A549 (cell line): ENCODE measurements around the gene CUL1. TPM values are rescaled to one million over a fixed set of nuclear protein-coding genes. Genes with fewer than 3 reads are reported as not detected.

Experiments
- ATAC-seq, 2 experiments: fragments of 200-7000 bp in 1 of 2; fragments of >200 bp in 1 of 2; cut with Nextera tagmentation in 1 of 2; cut with Tn5 transposase in 1 of 2; 3 replicates each; pipeline versions ENCODE4 v1.8.0 to v1.9.1; 2018 to 2020; ENCODE audit warnings: mild to moderate bottlenecking in 1 of 2, moderate library complexity in 1 of 2
- CTCF ChIA-PET: fragments of 300-600 bp; sonication (Branson Sonifier 250); formaldehyde crosslinking; extraction: SDS; loops from one replicate; lab custom pipeline; 2021; ENCODE audit warnings: antibody characterized with exemption, inconsistent platforms; lab: Yijun Ruan, JAX
- POLR2A ChIA-PET: fragments of 350-600 bp; formaldehyde crosslinking; extraction: SDS; loops from one replicate; lab custom pipeline; 2021; ENCODE audit warnings: antibody characterized with exemption, inconsistent platforms; lab: Yijun Ruan, JAX
- DNase-seq, 2 experiments: peaks; one replicate each; pipeline versions ENCODE4 v3.0.0 to v3.0.0-alpha.2; 2011 to 2016; ENCODE audit warnings: low read depth in 1 of 2, low spot score in 1 of 2
- FAIRE-seq: peaks from 2 replicates; lab custom pipeline; 2011; peaks lifted over from hg19 to GRCh38; lab: Jason Lieb, UNC
- H3K27ac ChIP-seq, 2 experiments: fragments of >200 bp; sonication (Bioruptor Twin); formaldehyde crosslinking; 3 replicates each; pipeline ENCODE4 v1.5.1; 2016 to 2017
- H3K4me1 ChIP-seq: fragments of >200 bp; sonication (Bioruptor Twin); formaldehyde crosslinking; 3 replicates; pipeline ENCODE4 v1.6.1; 2016
- H3K4me2 ChIP-seq: fragments of >200 bp; sonication (Bioruptor Twin); formaldehyde crosslinking; 3 replicates; pipeline ENCODE4 v1.6.1; 2016
- H3K4me3 ChIP-seq: fragments of >200 bp; sonication (Bioruptor Twin); formaldehyde crosslinking; 3 replicates; pipeline ENCODE4 v1.5.1; 2016
- H3K9me3 ChIP-seq: fragments of >200 bp; sonication (Bioruptor Twin); formaldehyde crosslinking; 3 replicates; pipeline ENCODE4 v1.6.1; 2016
- CBX8 ChIP-seq: fragments of 200-600 bp; sonication (generic); IDR thresholded peaks from 2 replicates; pipeline ENCODE4 v1.6.1; 2016
- CEBPB ChIP-seq, 2 experiments: fragments of >200 bp in 1 of 2; sonication (Bioruptor Twin) in 1 of 2; formaldehyde crosslinking in 1 of 2; IDR thresholded peaks; 2 replicates each; pipeline ENCODE4 v1.6.1; 2012 to 2016
- CTCF ChIP-seq: fragments of >200 bp; sonication (Bioruptor Twin); formaldehyde crosslinking; IDR thresholded peaks from 3 replicates; pipeline ENCODE4 v1.5.1; 2016
- E2F6 ChIP-seq: IDR thresholded peaks from 2 replicates; pipeline ENCODE4 v1.6.1; 2012; ENCODE audit warnings: low read depth, borderline replicate concordance
- FOSL2 ChIP-seq, 2 experiments: fragments of 450-650 bp in 1 of 2; fragments of >200 bp in 1 of 2; sonication (Bioruptor Twin) in 1 of 2; formaldehyde crosslinking; IDR thresholded peaks; 2 replicates each; pipeline versions ENCODE4 v1.5.0 to v1.6.1; 2016 to 2020; ENCODE audit warnings: mild to moderate bottlenecking in 1 of 2, moderate library complexity in 1 of 2
- GATA3 ChIP-seq: IDR thresholded peaks from 2 replicates; pipeline ENCODE4 v1.6.1; 2012; ENCODE audit warnings: borderline replicate concordance
- HDAC2 ChIP-seq: fragments of 200-600 bp; sonication (generic); IDR thresholded peaks from 2 replicates; pipeline ENCODE4 v1.6.1; 2016
- HMGXB4 ChIP-seq: fragments of 250-450 bp; sonication (Bioruptor Pico); IDR thresholded peaks from 2 replicates; pipeline ENCODE4 v1.5.0; 2021; ENCODE audit warnings: mild to moderate bottlenecking, moderate library complexity, borderline replicate concordance
- HOXA7 ChIP-seq: fragments of 250-450 bp; sonication (Bioruptor Pico); IDR thresholded peaks from 2 replicates; pipeline ENCODE4 v1.5.0; 2020; ENCODE audit warnings: mild to moderate bottlenecking, moderate library complexity
- HOXB5 ChIP-seq: fragments of 250-450 bp; sonication (Bioruptor Pico); IDR thresholded peaks from 2 replicates; pipeline ENCODE4 v1.5.0; 2020; ENCODE audit warnings: mild to moderate bottlenecking, moderate library complexity
- JUNB ChIP-seq: fragments of >200 bp; sonication (Bioruptor Twin); formaldehyde crosslinking; IDR thresholded peaks from 2 replicates; pipeline ENCODE4 v1.6.1; 2016
- MAX ChIP-seq: IDR thresholded peaks from 2 replicates; pipeline ENCODE4 v1.6.1; 2012
- MYC ChIP-seq: IDR thresholded peaks from 2 replicates; pipeline ENCODE4 v1.6.1; 2012; ENCODE audit warnings: mild to moderate bottlenecking, inconsistent platforms, low read length, improper control_type of control experiment, borderline replicate concordance
- NR3C1 ChIP-seq: fragments of >200 bp; sonication (Bioruptor Twin); formaldehyde crosslinking; IDR thresholded peaks from 3 replicates; pipeline ENCODE4 v1.6.1; 2017
- RARB ChIP-seq: fragments of 250-450 bp; sonication (Bioruptor Pico); IDR thresholded peaks from 2 replicates; pipeline ENCODE4 v1.8.0; 2021; ENCODE audit warnings: mild to moderate bottlenecking, moderate library complexity
- TFCP2L1 ChIP-seq: fragments of 250-450 bp; sonication (Bioruptor Pico); IDR thresholded peaks from 2 replicates; pipeline ENCODE4 v1.5.0; 2021; ENCODE audit warnings: mild to moderate bottlenecking
- TP53 ChIP-seq: fragments of 250-450 bp; sonication (Bioruptor Pico); IDR thresholded peaks from 2 replicates; pipeline ENCODE4 v1.5.0; 2021; ENCODE audit warnings: mild to moderate bottlenecking, moderate library complexity
- ZC3H11A ChIP-seq: fragments of 450-650 bp; IDR thresholded peaks from 2 replicates; pipeline ENCODE4 v1.6.1; 2014; ENCODE audit warnings: antibody characterized with exemption, mild to moderate bottlenecking
- ZFP36 ChIP-seq: fragments of 450-650 bp; IDR thresholded peaks from 2 replicates; pipeline ENCODE4 v1.6.1; 2014; ENCODE audit warnings: borderline replicate concordance; ENCODE audit not compliant: partially characterized antibody
- ZSCAN20 ChIP-seq: fragments of 250-450 bp; sonication (Bioruptor Pico); IDR thresholded peaks from 2 replicates; pipeline ENCODE4 v1.8.0; 2022; ENCODE audit warnings: mild to moderate bottlenecking, moderate library complexity
- WGBS: methylation state at CpG from one replicate; pipeline ENCODE4 v1.1.6; 2017; ENCODE audit errors: missing lambda C conversion rate; 5-methylcytosine and 5-hydroxymethylcytosine counted together
- polyA plus RNA-seq, 4 experiments: library from polyadenylated mRNA; depleted of rRNA in 3 of 4; stranded (reverse); fragments of >200 nt; fragmentation: RNase III in 1 of 4; extraction: RNeasy Plus Mini Kit Qiagen cat#74134 plus additional on column Dnase treatment in 1 of 4; gene quantifications; 2 replicates in 3 of 4; 3 replicates in 1 of 4; pipeline ENCODE4 v1.2.3, GENCODE V29; 2011 to 2017

The CUL1 gene
- polyA plus RNA-seq, 2 of the 4 experiments (the other 2 are of a cell fraction): 57.9 to 70.6 TPM

- FAIRE-seq (no peak), DNase-seq (no peak), ATAC-seq (no peak)
- peaks cover 54% of the 10 kb centered on the region for H3K4me1 ChIP-seq
- CTCF ChIA-PET: interaction anchor here (1.0 to 1.6 kb wide), 2 partner anchors 16 to 259 kb away, joined by 3 to 5 read pairs; no protein-coding TSS in a partner anchor
- POLR2A ChIA-PET: no interaction called here
- H3K4me2 ChIP-seq: no peak overlapping the region
- WGBS: 96% methylated on average over 3 of the region's 3 CpGs
- no peaks in the 10 kb centered on the region for H3K9me3 ChIP-seq
- no peak overlapping the region for H3K27ac ChIP-seq
- no peak overlapping the region for H3K4me3 ChIP-seq
- TF ChIP-seq HOXA7 (no peak), MAX (no peak), HDAC2 (no peak), ZC3H11A (no peak), TP53 (CRISPR knock-in tag) (no peak), CEBPB (IDR thresholded peaks at IDR 0.05) (no peak), ZFP36 (no peak), FOSL2 (IDR thresholded peaks at IDR 0.05) (no peak), FOSL2 (CRISPR knock-in tag; IDR thresholded peaks at IDR 0.05) (no peak), TFCP2L1 (CRISPR knock-in tag) (no peak), RARB (CRISPR knock-in tag) (no peak), CTCF (no peak), MYC (no peak), HOXB5 (CRISPR knock-in tag) (no peak), NR3C1 (no peak)
Observed at GRCh38 chr7:148704970-148705369, 6.3 kb downstream of the CUL1 start.

- Histone ChIP-seq H3K27ac (no peak overlapping the region), H3K4me1 (peaks cover 42% of the 10 kb centered on the region), H3K4me2 (no peak overlapping the region), H3K9me3 (no peaks in the 10 kb centered on the region), H3K4me3 (no peak overlapping the region)
- TF ChIP-seq HMGXB4 (CRISPR knock-in tag): no peak
- no peak for TF ChIP-seq GATA3
- no peak for TF ChIP-seq CBX8
- no peak for TF ChIP-seq ZSCAN20 (CRISPR knock-in tag)
- no peak for TF ChIP-seq JUNB
- no peak for TF ChIP-seq TFCP2L1 (CRISPR knock-in tag)
- TF ChIP-seq E2F6: no peak
- ChIA-PET POLR2A (no interaction called here), CTCF (no interaction called here)
- ATAC-seq: no peak
- 63% methylated on average over 2 of the region's 5 CpGs for WGBS
- DNase-seq: no peak
- no peak for FAIRE-seq
Observed at GRCh38 chr7:148706368-148706767, 7.7 kb downstream of the CUL1 start.
